Effector memory CD4-positive, alpha-beta T cell (primary cell): ENCODE measurements around the gene ATN1.
"Not testable (repeated sequence)": the region's sequence is repeated elsewhere in the genome, so short reads cannot be mapped to it uniquely, and the experiment has no call there.

Experiments used
- DNase-seq, 3 donors: peaks; one replicate each; pipeline ENCODE4 v3.0.0-alpha.2; 2020
- H3K27ac ChIP-seq: 2 replicates; pipeline ENCODE4 v1.7.0; 2013; ENCODE audit warnings: mild to moderate bottlenecking, low read length, moderate library complexity; ENCODE audit not compliant: insufficient read depth, poor library complexity, severe bottlenecking
- H3K27me3 ChIP-seq: replicated peaks from 2 replicates; pipeline ENCODE4 v1.7.0; 2013; ENCODE audit warnings: mild to moderate bottlenecking, low read length; ENCODE audit not compliant: insufficient read depth, control insufficient read depth, poor library complexity, severe bottlenecking
- H3K36me3 ChIP-seq: 2 replicates; pipeline ENCODE4 v1.7.0; 2013; ENCODE audit warnings: mild to moderate bottlenecking, low read length, moderate library complexity; ENCODE audit not compliant: control insufficient read depth, insufficient read depth
- H3K4me1 ChIP-seq: 2 replicates; pipeline ENCODE4 v1.7.0; 2013; ENCODE audit warnings: low read length, mild to moderate bottlenecking; ENCODE audit not compliant: control insufficient read depth, insufficient read depth, poor library complexity, severe bottlenecking
- H3K4me3 ChIP-seq: 2 replicates; pipeline ENCODE4 v1.7.0; 2013; ENCODE audit warnings: low read length, low read depth, mild to moderate bottlenecking; ENCODE audit not compliant: insufficient read depth, poor library complexity, severe bottlenecking
- H3K9me3 ChIP-seq: 2 replicates; pipeline ENCODE4 v1.7.0; 2013; ENCODE audit warnings: mild to moderate bottlenecking, low read length, moderate library complexity; ENCODE audit not compliant: control insufficient read depth
- total RNA-seq, 3 donors: gene quantifications; one replicate each; lab custom pipeline; 2026; lab: John Stamatoyannopoulos, UW

Gene ATN1, protein sequence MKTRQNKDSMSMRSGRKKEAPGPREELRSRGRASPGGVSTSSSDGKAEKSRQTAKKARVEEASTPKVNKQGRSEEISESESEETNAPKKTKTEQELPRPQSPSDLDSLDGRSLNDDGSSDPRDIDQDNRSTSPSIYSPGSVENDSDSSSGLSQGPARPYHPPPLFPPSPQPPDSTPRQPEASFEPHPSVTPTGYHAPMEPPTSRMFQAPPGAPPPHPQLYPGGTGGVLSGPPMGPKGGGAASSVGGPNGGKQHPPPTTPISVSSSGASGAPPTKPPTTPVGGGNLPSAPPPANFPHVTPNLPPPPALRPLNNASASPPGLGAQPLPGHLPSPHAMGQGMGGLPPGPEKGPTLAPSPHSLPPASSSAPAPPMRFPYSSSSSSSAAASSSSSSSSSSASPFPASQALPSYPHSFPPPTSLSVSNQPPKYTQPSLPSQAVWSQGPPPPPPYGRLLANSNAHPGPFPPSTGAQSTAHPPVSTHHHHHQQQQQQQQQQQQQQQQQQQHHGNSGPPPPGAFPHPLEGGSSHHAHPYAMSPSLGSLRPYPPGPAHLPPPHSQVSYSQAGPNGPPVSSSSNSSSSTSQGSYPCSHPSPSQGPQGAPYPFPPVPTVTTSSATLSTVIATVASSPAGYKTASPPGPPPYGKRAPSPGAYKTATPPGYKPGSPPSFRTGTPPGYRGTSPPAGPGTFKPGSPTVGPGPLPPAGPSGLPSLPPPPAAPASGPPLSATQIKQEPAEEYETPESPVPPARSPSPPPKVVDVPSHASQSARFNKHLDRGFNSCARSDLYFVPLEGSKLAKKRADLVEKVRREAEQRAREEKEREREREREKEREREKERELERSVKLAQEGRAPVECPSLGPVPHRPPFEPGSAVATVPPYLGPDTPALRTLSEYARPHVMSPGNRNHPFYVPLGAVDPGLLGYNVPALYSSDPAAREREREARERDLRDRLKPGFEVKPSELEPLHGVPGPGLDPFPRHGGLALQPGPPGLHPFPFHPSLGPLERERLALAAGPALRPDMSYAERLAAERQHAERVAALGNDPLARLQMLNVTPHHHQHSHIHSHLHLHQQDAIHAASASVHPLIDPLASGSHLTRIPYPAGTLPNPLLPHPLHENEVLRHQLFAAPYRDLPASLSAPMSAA (N-terminal part only)
- 10.2 to 18.8 (median 15.9) reads per million in 3 donors for total RNA-seq

DNA sequence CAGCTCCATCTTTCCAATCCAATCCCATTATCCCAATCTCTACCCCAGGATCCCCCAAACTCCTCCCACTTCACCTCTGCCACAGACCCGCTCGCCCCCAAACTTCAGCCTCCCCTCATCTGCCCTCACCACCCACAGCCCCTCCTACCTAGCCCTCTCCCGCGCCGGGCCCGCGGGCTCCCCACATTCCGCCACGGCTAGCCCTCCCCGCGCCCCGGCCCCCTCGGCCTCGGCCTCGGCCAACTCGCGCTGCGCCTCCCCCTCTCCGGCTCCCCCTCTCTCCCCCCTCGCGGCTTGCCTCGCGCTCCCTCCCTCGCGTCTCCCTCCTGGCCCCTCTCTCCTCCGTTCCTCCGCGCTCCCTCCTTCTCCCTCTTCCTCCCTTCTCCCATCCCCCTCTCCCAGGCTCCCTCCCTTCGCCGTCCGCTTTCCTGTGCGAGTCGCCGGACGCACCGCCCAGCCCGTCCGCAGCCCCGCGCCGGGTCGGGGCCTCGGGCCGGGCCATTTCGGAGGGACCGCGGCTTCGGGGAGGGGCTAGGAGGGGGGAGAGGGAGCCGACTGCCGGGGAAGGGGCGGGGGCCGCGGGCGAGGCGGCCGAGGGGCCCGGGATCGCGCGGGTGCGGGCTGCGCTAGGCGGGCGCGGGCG lies at the start of gene ATN1:
Gene ATN1 (plus strand): TSS at position 581 of the 643 bp plus-strand sequence. CDS start 6,043 bp downstream, outside the sequence.
- peaks cover 23% of the 10 kb centered on the region for H3K4me1 ChIP-seq
- no peaks in the 10 kb centered on the region for H3K27me3 ChIP-seq
- H3K4me3 ChIP-seq = peak within 1 kb of the TSS; percentile 83
- H3K36me3 ChIP-seq = peaks cover 5% of the 10 kb centered on the region
- DNase-seq = peak in 1 of 3 donors; percentile 38
- H3K27ac ChIP-seq = peak within 1 kb of the TSS; percentile 76
- H3K9me3 ChIP-seq = no peaks in the 10 kb centered on the region

DNA sequence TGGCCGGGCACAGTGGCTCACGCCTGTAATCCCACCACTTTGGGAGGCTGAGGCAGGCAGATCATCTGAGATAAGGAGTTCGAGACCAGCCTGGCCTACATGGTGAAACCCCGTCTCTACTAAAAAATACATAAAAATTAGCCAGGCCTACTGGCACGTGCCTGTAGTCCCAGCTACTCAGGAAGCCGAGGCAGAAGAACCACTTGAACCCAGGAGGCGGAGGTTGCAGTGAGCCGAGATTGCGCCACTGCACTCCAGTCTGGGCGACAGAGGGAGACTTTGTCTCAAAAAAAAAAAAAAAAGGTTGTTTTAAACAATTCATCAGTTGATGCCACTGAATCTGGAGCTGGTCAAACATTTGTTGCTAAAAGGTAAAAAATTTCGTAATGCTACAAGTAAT lies 47.9 kb upstream of the ATN1 start:
- H3K27ac ChIP-seq, H3K4me1 ChIP-seq, H3K9me3 ChIP-seq: not testable (repeated sequence)

DNA sequence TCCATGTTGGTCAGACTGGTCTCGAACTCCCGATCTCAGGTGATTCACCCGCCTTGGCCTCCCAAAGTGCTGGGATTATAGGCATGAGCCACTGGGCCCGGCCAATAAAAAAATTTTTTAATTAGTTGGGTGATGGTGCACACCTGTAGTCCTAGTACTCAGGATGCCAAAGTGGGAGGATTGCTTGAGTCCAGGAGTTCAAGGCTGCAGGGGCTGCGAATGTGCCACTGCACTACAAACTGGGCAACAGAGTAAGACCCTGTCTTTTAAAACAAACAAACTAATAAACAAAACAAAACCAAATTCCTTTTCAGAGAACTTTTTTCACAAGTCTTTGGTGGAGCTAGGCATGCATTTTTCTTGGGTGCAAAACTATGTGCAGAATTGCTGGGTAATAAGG lies 44.5 kb upstream of the ATN1 start:
- DNase-seq = no peak
- Histone ChIP-seq H3K4me3 (no peak overlapping the region), H3K4me1 (no peaks in the 10 kb centered on the region), H3K36me3 (no peaks in the 10 kb centered on the region), H3K9me3 (no peaks in the 10 kb centered on the region), H3K27me3 (no peaks in the 10 kb centered on the region), H3K27ac (no peak overlapping the region)

More for the DNA sequence above, 47.9 kb upstream of the ATN1 start:
- not testable (repeated sequence) for H3K36me3 ChIP-seq, DNase-seq, H3K4me3 ChIP-seq, H3K27me3 ChIP-seq

DNA sequence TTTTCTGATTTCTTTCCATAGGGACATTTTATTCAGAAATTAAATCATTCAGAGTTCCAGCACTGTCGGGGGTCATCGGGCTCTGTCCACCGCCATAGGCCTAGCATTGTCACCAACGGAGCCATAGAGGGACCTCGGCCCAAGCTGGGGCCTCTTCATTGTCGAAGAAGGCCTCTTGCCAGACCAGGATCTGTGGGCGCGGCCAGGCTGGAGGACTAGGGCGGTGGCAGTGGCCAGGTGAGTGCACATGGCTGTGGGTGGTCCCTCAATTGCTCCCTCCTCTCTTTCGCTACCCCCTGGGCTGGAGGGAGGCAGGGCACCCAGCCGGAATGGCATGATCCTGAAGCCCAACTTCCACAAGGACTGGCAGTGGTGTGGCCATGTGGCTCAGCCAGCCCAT lies 44.1 kb upstream of the ATN1 start:
- Histone ChIP-seq H3K4me3 (no peak overlapping the region), H3K4me1 (no peaks in the 10 kb centered on the region)

DNA sequence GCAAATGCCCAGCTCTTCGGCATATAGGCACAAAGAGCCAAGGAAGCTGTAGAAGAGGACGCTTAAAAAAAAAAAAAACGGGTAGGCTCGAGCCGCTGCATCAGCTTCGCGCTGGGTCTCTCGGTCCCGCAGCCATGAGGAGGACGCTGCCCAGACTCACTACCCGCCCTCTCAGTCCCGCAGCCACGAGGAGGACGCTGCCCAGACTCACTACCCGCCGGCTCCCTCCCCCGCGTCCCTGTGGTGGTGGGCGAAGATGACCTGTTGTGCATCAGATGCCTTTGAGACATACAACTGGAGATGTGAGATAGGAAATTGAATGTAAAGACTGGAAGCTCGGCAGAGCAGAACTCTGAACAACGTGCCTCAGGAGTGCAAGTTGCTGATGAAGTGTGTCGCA lies 43.2 kb upstream of the ATN1 start:
- Histone ChIP-seq H3K27me3 (no peaks in the 10 kb centered on the region), H3K4me1 (no peaks in the 10 kb centered on the region), H3K4me3 (no peak overlapping the region), H3K9me3 (no peaks in the 10 kb centered on the region), H3K27ac (no peak overlapping the region), H3K36me3 (no peaks in the 10 kb centered on the region)
- no peak for DNase-seq

More for the DNA sequence above, 44.1 kb upstream of the ATN1 start:
- Histone ChIP-seq H3K9me3 (no peaks in the 10 kb centered on the region), H3K27ac (no peak overlapping the region), H3K36me3 (no peaks in the 10 kb centered on the region), H3K27me3 (no peaks in the 10 kb centered on the region)
- no peak for DNase-seq

DNA sequence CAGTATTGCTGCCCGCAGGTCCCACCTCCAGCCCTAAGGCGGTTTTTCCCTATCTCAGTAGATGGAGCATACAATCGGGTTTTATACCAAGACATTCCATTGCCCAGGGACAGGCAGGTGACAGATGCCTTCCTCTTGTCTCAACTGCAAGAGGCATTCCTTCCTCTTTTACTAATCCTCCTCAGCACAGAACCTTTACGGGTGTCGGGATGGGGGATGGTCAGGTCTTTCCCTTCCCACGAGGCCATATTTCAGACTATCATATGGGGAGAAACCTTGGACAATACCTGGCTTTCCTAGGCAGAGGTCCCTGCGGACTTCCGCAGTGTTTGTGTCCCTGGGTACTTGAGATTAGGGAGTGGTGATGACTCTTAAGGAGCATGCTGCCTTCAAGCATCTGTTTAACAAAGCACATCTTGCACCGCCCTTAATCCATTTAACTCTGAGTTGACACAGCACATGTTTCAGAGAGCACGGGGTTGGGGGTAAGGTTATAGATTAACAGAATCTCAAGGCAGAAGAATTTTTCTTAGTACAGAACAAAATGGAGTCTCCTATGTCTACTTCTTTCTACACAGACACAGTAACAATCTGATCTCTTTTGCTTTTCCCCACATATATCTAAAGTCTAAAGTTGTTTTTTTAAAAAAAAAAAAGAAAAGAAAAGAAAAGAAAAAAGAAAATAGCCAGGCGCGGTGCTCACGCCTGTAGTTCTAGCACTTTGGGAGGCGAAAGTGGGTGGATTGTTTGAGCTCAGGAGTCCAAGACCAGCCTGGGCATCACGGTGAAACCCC lies 41.4 kb upstream of the ATN1 start:
- H3K27me3 ChIP-seq, H3K36me3 ChIP-seq, DNase-seq, H3K4me1 ChIP-seq, H3K4me3 ChIP-seq, H3K9me3 ChIP-seq, H3K27ac ChIP-seq: not testable (repeated sequence)

DNA sequence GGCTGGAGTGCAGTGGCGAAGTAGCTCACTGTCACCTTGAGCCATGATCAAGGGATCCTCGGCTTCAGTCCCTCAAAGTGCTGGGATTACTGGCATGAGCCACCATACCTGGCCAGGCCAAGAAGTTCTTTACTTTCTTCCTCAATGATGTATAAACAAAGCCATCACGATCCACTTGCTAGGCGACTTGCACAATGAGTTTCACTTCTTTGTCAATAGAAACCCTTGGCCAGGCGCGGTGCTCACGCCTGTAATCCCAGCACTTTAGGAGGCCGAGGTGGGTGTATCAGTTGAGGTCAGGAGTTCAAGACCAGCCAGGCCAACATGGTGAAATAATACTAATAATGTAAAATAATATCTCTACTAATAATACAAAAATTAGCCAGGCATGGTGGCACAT lies 40.3 kb upstream of the ATN1 start:
- H3K4me3 ChIP-seq = no peak overlapping the region
- H3K27ac ChIP-seq = no peak overlapping the region
- H3K27me3 ChIP-seq = no peaks in the 10 kb centered on the region
- DNase-seq = no peak
- H3K36me3 ChIP-seq = no peaks in the 10 kb centered on the region
- peaks cover 6% of the 10 kb centered on the region for H3K4me1 ChIP-seq
- no peaks in the 10 kb centered on the region for H3K9me3 ChIP-seq

DNA sequence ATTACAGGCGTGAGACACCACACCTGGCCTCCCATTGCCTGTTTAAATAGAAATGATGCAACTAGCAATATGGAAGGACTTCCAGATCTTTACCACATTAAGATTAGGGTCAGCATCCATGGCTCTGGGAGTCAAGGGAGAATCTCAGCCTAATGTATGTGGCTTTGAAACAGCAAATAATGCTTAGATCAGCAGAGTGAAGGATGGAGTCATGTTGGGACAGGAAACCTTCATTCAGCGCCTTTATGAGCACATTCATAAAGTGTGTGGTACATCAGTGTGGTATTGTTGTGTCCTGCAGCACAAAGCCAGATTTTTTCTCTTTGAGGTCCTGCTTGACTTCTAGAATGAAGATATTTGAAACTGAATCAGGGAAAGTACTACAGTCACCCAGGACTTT lies 39.4 kb upstream of the ATN1 start:
- Histone ChIP-seq H3K27me3 (no peaks in the 10 kb centered on the region), H3K36me3 (no peaks in the 10 kb centered on the region), H3K9me3 (no peaks in the 10 kb centered on the region), H3K4me3 (no peak overlapping the region), H3K4me1 (peaks cover 6% of the 10 kb centered on the region), H3K27ac (no peak overlapping the region)
- DNase-seq = no peak

DNA sequence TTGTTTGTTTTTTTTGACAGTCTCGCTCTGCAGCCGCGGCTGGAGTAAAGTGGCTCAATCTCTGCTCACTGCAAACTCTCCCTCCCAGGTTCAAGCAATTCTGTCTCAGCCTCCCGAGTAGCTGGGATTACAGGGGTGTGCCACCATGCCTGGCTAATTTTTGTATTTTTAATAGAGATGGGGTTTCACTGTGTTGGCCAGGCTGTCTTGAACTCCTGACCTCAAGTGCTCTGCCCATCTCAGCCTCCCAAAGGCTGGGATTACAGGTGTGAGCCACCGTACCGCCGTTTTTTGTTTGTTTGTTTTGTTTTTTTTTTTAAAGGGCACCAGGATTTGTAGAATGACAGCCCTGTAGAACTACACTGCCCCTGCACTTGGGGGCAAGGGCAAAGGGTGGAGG lies 39.0 kb upstream of the ATN1 start:
- not testable (repeated sequence) for H3K4me1 ChIP-seq, H3K9me3 ChIP-seq, H3K36me3 ChIP-seq, H3K27me3 ChIP-seq, DNase-seq, H3K27ac ChIP-seq, H3K4me3 ChIP-seq
